Lung (tissue), 12 donors: ENCODE data around the gene BICDL1. TPM values are rescaled to one million over a fixed set of nuclear protein-coding genes. Genes with fewer than 3 reads are reported as not detected.
"Not testable (repeated sequence)": the region's sequence is repeated elsewhere in the genome, so short reads cannot be mapped to it uniquely, and the experiment has no call there.

Experiments used
- ATAC-seq: fragments of 200-7000 bp; cut with Tn5 transposase; one replicate; pipeline ENCODE4 v1.9.1; 2020; ENCODE audit warnings: moderate number of reproducible peaks; ENCODE audit not compliant: insufficient read depth, low FRiP score
- DNase-seq, 3 donors: peaks; one replicate each; pipeline ENCODE4 v3.0.0-alpha.2; 2013 to 2017
- H3K27ac ChIP-seq, 2 donors: one replicate each; pipeline ENCODE4 v1.5.1; 2013; ENCODE audit warnings: mild to moderate bottlenecking in 2 of 2, moderate library complexity in 2 of 2, control low read depth in 1 of 2, inconsistent platforms in 1 of 2, low read depth in 1 of 2, low read length in 1 of 2
- H3K27me3 ChIP-seq, 3 donors: one replicate each; pipeline ENCODE4 v1.5.1; 2013; ENCODE audit warnings: low read length in 2 of 3; ENCODE audit not compliant: control insufficient read depth in 3 of 3, insufficient read depth in 3 of 3
- H3K36me3 ChIP-seq, 4 donors: one replicate each; pipeline ENCODE4 v1.5.1; 2013; ENCODE audit warnings: low read length in 4 of 4, mild to moderate bottlenecking in 1 of 4, moderate library complexity in 1 of 4; ENCODE audit not compliant: control insufficient read depth in 4 of 4, insufficient read depth in 4 of 4
- H3K4me1 ChIP-seq, 5 donors: one replicate each; pipeline ENCODE4 v1.5.1; 2013; ENCODE audit warnings: low read length in 5 of 5, mild to moderate bottlenecking in 2 of 5, moderate library complexity in 1 of 5; ENCODE audit not compliant: control insufficient read depth in 5 of 5, insufficient read depth in 5 of 5
- H3K4me3 ChIP-seq: one replicate; pipeline ENCODE4 v1.5.1; 2013; ENCODE audit warnings: mild to moderate bottlenecking, control low read depth, moderate library complexity
- H3K9ac ChIP-seq, 2 donors: one replicate each; pipeline ENCODE4 v1.5.1; 2013; ENCODE audit warnings: low read length in 2 of 2, control low read depth in 1 of 2; ENCODE audit not compliant: insufficient read depth in 1 of 2
- H3K9me3 ChIP-seq, 4 donors: one replicate each; pipeline ENCODE4 v1.5.1; 2013; ENCODE audit warnings: low read length in 3 of 4, mild to moderate bottlenecking in 1 of 4, moderate library complexity in 1 of 4; ENCODE audit not compliant: control insufficient read depth in 4 of 4, insufficient read depth in 3 of 4
- WGBS, 2 donors: extraction: QIAGEN DNeasy Blood & Tissue Kit; methylation state at CpG; one replicate each; pipeline ENCODE4 v1.1.7; 2013; 5-methylcytosine and 5-hydroxymethylcytosine counted together
- polyA plus RNA-seq, 2 donors: library from polyadenylated mRNA; stranded (reverse); fragments of 200-250 nt; gene quantifications; one replicate each; pipeline ENCODE4 v1.2.1, GENCODE V29; 2013
- total RNA-seq, 2 donors: library from RNA; depleted of rRNA in 1 of 2; stranded (reverse); fragments of >200 nt in 1 of 2; gene quantifications; one replicate each; pipeline ENCODE4 v1.2.1, GENCODE V29; 2014 to 2021
- TF ChIP-seq, protein P1 (sequence below): IDR thresholded peaks from 2 replicates; pipeline ENCODE4 v1.5.1; 2012; ENCODE audit warnings: mild to moderate bottlenecking; ENCODE audit errors: control extremely low read depth, extremely low read depth
- donor health status: control.
- donor health status: control.
- donor health status: Bipolar disorder and iron deficiency.
- donor health status: healthy.
- donor health status: DM: yes; HTN: yes; CAD: no.

The BICDL1 gene
- total and polyA plus RNA-seq, 4 donors, result 5.2 to 23.7 (median 13.7) TPM

DNA sequence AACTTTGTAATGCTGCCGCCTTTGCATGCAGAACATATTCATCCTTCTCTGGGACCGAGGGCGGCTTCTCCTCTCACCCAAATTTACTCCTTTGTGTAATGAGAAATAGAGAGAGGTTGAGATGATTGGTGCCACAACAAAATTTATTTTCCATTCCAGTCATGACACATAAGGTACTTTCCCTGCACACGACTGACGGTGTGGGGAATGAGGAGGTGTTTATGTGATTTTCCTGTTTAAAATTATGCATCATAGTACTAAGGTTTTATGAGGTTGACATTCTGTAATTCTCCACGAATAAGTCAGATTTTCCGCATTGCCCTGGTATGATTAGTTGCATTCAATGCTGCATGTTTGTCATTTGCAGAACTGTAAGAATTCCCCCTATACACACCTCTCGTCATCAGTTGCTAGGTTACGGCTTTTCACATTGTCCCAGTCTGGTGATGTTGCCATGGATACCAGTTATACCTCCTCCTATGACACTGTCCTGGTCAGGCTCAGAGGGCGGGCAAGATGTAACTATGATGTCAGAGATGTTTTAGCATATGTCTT, 23.1 kb downstream of the BICDL1 start:
- Histone ChIP-seq H3K36me3 (no peaks in the 10 kb centered on the region), H3K9me3 (no peaks in the 10 kb centered on the region), H3K9ac (no peak overlapping the region), H3K4me3 (no peak overlapping the region), H3K4me1 (no peaks in the 10 kb centered on the region), H3K27ac (no peak overlapping the region), H3K27me3 (no peaks in the 10 kb centered on the region)
- DNase-seq (no peak), ATAC-seq (no peak)
- TF ChIP-seq, protein P1, sequence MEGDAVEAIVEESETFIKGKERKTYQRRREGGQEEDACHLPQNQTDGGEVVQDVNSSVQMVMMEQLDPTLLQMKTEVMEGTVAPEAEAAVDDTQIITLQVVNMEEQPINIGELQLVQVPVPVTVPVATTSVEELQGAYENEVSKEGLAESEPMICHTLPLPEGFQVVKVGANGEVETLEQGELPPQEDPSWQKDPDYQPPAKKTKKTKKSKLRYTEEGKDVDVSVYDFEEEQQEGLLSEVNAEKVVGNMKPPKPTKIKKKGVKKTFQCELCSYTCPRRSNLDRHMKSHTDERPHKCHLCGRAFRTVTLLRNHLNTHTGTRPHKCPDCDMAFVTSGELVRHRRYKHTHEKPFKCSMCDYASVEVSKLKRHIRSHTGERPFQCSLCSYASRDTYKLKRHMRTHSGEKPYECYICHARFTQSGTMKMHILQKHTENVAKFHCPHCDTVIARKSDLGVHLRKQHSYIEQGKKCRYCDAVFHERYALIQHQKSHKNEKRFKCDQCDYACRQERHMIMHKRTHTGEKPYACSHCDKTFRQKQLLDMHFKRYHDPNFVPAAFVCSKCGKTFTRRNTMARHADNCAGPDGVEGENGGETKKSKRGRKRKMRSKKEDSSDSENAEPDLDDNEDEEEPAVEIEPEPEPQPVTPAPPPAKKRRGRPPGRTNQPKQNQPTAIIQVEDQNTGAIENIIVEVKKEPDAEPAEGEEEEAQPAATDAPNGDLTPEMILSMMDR, result no peak
- 79 to 83% methylated on average over 10 of the region's 10 CpGs for WGBS, 2 donors

DNA sequence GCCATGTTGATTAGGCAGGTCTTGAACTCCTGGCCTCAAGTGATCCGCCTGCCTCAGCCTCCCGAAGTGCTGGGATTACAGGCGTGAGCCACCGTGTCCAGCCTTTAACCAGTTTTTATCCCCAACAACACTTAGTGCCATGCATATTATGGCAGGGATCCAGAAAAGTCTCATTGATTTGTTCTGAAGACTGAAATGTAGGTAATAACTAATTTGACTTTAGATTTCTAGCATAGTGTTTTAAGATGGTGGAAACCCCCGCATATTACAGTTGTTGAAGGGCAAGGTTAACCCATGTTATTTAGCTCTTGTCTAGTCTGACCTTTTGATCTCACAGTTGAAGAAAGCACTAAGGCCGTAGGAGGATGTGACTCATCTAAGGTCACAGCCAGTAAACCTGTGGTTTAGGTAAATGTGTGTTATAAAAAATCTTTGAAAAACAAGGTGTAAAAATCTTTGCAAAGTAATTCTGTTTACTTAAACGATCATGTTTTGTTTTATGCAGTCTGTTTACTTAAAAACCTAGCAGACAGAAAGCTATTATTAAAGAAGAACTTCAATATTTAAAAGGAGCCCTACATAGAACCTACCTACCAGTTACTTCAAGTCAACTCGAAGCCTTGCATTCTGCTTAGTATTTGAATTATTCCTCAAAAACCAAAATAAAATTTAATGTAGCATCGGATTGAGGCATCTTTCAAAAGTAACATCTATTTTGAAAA, 24.8 kb downstream of the BICDL1 start:
- WGBS, 2 donors, result 76 to 86% methylated on average over 9 of the region's 9 CpGs
- no peak for ATAC-seq
- no peaks in the 10 kb centered on the region for H3K9me3 ChIP-seq
- TF ChIP-seq, protein P1, result no peak
- H3K27ac ChIP-seq, result no peak overlapping the region
- H3K36me3 ChIP-seq, result no peaks in the 10 kb centered on the region
- no peak overlapping the region for H3K4me3 ChIP-seq
- H3K27me3 ChIP-seq, result no peaks in the 10 kb centered on the region
- no peak for DNase-seq
- H3K4me1 ChIP-seq, result no peaks in the 10 kb centered on the region
- H3K9ac ChIP-seq, result no peak overlapping the region

DNA sequence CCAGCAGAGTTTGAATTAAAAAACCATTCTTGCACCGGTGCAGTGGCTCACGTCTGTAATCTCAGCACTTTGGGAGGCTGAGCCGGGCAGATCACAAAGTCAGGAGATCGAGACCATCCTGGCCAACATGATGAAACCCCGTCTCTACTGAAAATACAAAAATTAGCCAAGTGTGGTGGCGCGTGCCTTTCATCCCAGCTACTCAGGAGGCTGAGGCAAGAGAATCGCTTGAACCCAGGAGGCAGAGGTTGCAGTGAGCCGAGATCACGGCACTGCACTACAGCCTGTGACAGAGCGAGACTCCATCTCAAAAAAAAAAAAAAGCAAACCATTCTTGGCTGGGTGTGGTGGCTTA, 25.3 kb downstream of the BICDL1 start:
- not testable (repeated sequence) for ATAC-seq, H3K4me3 ChIP-seq
- WGBS, 2 donors, result 93 to 95% methylated on average over 11 of the region's 11 CpGs

DNA sequence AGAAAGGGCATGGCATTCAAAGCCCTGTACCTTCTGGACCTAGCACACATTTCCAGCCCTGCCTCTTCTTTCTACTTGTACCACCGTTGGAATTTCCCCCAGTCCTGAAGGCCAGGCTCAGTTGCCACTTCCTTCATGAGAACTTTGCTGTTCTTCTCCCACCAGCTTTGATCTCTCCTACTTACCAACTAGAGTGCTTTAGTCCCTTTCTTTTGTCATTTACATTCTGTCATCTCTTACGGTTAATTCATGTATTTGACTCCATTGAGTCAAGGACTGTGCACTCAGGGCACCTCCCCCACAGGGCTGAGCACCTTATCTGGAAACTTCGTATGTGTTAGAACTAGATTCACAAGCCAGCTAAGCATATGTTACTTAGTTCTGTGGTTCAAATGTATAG, 26.3 kb downstream of the BICDL1 start:
- DNase-seq (no peak), ATAC-seq (no peak)
- Histone ChIP-seq H3K4me3 (no peak overlapping the region), H3K9me3 (no peaks in the 10 kb centered on the region), H3K36me3 (no peaks in the 10 kb centered on the region), H3K4me1 (no peaks in the 10 kb centered on the region), H3K27me3 (no peaks in the 10 kb centered on the region), H3K27ac (no peak overlapping the region), H3K9ac (no peak overlapping the region)
- TF ChIP-seq, protein P1, result no peak
- WGBS, 2 donors, result 59 to 68% methylated on average over 3 of the region's 3 CpGs

More for the DNA sequence above, 25.3 kb downstream of the BICDL1 start:
- not testable (repeated sequence) for H3K36me3 ChIP-seq, H3K9me3 ChIP-seq, H3K4me1 ChIP-seq, H3K27me3 ChIP-seq, H3K27ac ChIP-seq, DNase-seq, H3K9ac ChIP-seq

DNA sequence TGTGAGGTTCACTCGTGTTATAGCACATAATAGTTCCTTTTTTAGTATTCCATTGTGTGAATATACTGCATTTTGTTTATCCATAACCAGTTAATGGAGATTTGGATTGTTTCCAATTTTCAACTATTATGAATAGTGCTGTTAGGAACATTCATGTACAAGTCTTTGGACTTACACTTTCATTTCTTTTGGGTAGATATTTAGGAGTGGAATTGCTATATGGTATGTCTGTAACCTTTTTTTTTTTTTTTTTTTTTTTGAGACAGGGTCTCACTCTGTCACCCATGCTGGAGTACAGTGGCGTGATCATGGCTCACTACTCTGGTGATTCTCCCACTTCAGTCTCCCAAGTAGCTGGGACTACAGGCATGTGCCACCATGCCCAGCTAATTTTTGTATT, 27.2 kb downstream of the BICDL1 start:
- not testable (repeated sequence) for H3K4me1 ChIP-seq, H3K27me3 ChIP-seq, H3K27ac ChIP-seq, H3K9me3 ChIP-seq, H3K4me3 ChIP-seq, DNase-seq, H3K9ac ChIP-seq, ATAC-seq, H3K36me3 ChIP-seq
- 74 to 85% methylated on average over 2 of the region's 2 CpGs for WGBS, 2 donors
